NCI-H2171 (cell line): ENCODE measurements around the gene ARHGEF10L.

Experiments used
- DNase-seq: peaks from one replicate; lab custom pipeline; 2025; lab: John Stamatoyannopoulos, UW

The ARHGEF10L gene

GRCh38 chr1:17550729-17551584 is 11.5 kb downstream of the ARHGEF10L start:
- DNase-seq = peak; percentile 50

- DNase-seq = peak; percentile 88
Observed at GRCh38 chr1:17551755-17552234, 12.3 kb downstream of the ARHGEF10L start.

- DNase-seq = no peak
Observed at GRCh38 chr1:17553975-17554700, 14.6 kb downstream of the ARHGEF10L start.

- no peak for DNase-seq
Observed at GRCh38 chr1:17554954-17555353, 15.5 kb downstream of the ARHGEF10L start.

- no peak for DNase-seq
Observed at GRCh38 chr1:17557986-17558385, 18.5 kb downstream of the ARHGEF10L start.

GRCh38 chr1:17558541-17558940 is 19.0 kb downstream of the ARHGEF10L start:
- DNase-seq = no peak

- no peak for DNase-seq
Observed at GRCh38 chr1:17558954-17559614, 19.6 kb downstream of the ARHGEF10L start.

GRCh38 chr1:17559615-17560419 is 20.3 kb downstream of the ARHGEF10L start:
- no peak for DNase-seq

- DNase-seq = no peak
Observed at GRCh38 chr1:17561247-17561548, 21.7 kb downstream of the ARHGEF10L start.

GRCh38 chr1:17561561-17561985 is 22.1 kb downstream of the ARHGEF10L start:
- no peak for DNase-seq

- DNase-seq = no peak
Observed at GRCh38 chr1:17562375-17562774, 22.9 kb downstream of the ARHGEF10L start.

- DNase-seq = peak; percentile 47
Observed at GRCh38 chr1:17563494-17564281, 24.2 kb downstream of the ARHGEF10L start.

GRCh38 chr1:17564458-17565393 is 25.2 kb downstream of the ARHGEF10L start:
- no peak for DNase-seq

GRCh38 chr1:17565461-17566252 is 26.2 kb downstream of the ARHGEF10L start:
- DNase-seq = no peak

- no peak for DNase-seq
Observed at GRCh38 chr1:17566417-17566816, 26.9 kb downstream of the ARHGEF10L start.

GRCh38 chr1:17566892-17567291 is 27.4 kb downstream of the ARHGEF10L start:
- no peak for DNase-seq

GRCh38 chr1:17567582-17567981 is 28.1 kb downstream of the ARHGEF10L start:
- DNase-seq = no peak

GRCh38 chr1:17568014-17568900 is 28.8 kb downstream of the ARHGEF10L start:
- DNase-seq = no peak
